Neutrophil (primary cell): ENCODE data around the gene USP11.

Experiments used
- H3K27ac ChIP-seq: fragments of 200-600 bp; sonication (generic); 2 replicates; pipeline ENCODE4 v1.5.1; 2016; ENCODE audit warnings: mild to moderate bottlenecking, moderate library complexity
- H3K27me3 ChIP-seq: fragments of 200-600 bp; sonication (generic); 2 replicates; pipeline ENCODE4 v1.6.0; 2016; ENCODE audit warnings: mild to moderate bottlenecking
- H3K36me3 ChIP-seq: fragments of 200-600 bp; sonication (generic); 2 replicates; pipeline ENCODE4 v1.5.1; 2017
- H3K4me1 ChIP-seq, 2 experiments: fragments of 200-600 bp in 1 of 2; sonication (generic) in 1 of 2; 1 replicate in 1 of 2; 2 replicates in 1 of 2; pipeline versions ENCODE4 v1.5.1 to v1.6.1; 2013 to 2016; ENCODE audit warnings: low read depth in 1 of 2, low read length in 1 of 2, mild to moderate bottlenecking in 1 of 2, moderate library complexity in 1 of 2; ENCODE audit not compliant: control insufficient read depth in 1 of 2, insufficient read depth in 1 of 2
- H3K4me3 ChIP-seq, 2 experiments: fragments of 200-600 bp in 1 of 2; sonication (generic) in 1 of 2; 1 replicate in 1 of 2; 2 replicates in 1 of 2; pipeline ENCODE4 v1.5.1; 2013 to 2016; ENCODE audit warnings: low read depth in 1 of 2, low read length in 1 of 2, mild to moderate bottlenecking in 1 of 2, moderate library complexity in 1 of 2
- H3K9me3 ChIP-seq: fragments of 200-600 bp; sonication (generic); 2 replicates; pipeline ENCODE4 v1.5.1; 2016
- TF ChIP-seq, protein P1 (sequence below): fragments of 200-600 bp; sonication (generic); IDR thresholded peaks from 2 replicates; pipeline ENCODE4 v1.5.1; 2016; ENCODE audit warnings: antibody characterized with exemption

Gene USP11

DNA sequence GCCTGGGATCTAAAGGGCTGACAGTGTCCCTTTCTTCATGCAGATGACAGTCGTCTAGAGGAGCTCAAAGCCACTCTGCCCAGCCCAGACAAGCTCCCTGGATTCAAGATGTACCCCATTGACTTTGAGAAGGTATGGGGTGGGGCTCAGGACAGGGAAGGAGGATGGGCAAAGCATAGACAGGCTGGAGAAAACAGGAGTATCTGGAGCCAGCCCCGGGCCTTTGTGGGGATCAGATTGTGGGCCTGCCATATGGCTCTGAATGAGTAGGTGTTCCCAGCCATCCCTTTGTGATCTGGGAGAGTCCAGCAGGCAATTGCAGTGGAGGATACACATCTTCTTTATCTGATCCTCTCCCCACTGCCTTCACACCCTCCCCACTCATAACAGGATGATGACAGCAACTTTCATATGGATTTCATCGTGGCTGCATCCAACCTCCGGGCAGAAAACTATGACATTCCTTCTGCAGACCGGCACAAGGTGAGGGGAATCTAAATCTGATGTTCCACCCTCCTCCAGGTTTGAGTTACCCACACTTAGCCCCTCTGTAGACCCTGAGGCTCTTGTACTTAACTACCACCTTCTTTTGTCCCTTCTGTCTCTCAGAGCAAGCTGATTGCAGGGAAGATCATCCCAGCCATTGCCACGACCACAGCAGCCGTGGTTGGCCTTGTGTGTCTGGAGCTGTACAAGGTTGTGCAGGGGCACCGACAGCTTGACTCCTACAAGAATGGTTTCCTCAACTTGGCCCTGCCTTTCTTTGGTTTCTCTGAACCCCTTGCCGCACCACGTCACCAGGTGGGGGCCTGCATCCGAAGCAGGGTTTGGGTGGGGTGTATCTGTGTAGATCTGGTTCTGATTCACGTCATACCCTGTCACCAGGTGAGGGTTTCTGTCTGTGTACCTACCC, 20.2 kb upstream of the USP11 start:
- Histone ChIP-seq H3K4me1 (peaks cover 7 to 9% of the 10 kb centered on the region in 2 experiments), H3K27ac (no peak overlapping the region), H3K4me3 (no peak overlapping the region), H3K9me3 (no peaks in the 10 kb centered on the region), H3K36me3 (peaks cover 87% of the 10 kb centered on the region), H3K27me3 (no peaks in the 10 kb centered on the region)
- TF ChIP-seq, protein P1, sequence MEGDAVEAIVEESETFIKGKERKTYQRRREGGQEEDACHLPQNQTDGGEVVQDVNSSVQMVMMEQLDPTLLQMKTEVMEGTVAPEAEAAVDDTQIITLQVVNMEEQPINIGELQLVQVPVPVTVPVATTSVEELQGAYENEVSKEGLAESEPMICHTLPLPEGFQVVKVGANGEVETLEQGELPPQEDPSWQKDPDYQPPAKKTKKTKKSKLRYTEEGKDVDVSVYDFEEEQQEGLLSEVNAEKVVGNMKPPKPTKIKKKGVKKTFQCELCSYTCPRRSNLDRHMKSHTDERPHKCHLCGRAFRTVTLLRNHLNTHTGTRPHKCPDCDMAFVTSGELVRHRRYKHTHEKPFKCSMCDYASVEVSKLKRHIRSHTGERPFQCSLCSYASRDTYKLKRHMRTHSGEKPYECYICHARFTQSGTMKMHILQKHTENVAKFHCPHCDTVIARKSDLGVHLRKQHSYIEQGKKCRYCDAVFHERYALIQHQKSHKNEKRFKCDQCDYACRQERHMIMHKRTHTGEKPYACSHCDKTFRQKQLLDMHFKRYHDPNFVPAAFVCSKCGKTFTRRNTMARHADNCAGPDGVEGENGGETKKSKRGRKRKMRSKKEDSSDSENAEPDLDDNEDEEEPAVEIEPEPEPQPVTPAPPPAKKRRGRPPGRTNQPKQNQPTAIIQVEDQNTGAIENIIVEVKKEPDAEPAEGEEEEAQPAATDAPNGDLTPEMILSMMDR = no peak

DNA sequence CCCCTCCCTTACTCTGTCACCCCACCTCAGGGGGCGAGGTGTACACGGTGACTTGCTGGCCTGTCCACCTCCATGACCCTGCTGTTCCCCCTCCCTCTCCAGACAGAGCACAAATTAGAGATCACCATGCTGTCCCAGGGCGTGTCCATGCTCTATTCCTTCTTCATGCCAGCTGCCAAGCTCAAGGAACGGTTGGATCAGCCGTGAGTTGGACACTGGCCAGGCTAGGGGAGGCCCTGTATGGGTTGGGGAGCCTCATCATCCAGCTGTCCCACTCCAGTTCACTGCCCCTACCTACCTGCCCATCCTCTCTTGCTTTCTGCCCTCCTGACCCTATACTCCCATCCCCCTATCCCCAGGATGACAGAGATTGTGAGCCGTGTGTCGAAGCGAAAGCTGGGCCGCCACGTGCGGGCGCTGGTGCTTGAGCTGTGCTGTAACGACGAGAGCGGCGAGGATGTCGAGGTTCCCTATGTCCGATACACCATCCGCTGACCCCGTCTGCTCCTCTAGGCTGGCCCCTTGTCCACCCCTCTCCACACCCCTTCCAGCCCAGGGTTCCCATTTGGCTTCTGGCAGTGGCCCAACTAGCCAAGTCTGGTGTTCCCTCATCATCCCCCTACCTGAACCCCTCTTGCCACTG, 18.3 kb upstream of the USP11 start:
- Histone ChIP-seq H3K9me3 (no peaks in the 10 kb centered on the region), H3K4me3 (no peak overlapping the region), H3K36me3 (peaks cover 70% of the 10 kb centered on the region), H3K27me3 (no peaks in the 10 kb centered on the region), H3K27ac (no peak overlapping the region), H3K4me1 (peaks cover 13 to 15% of the 10 kb centered on the region in 2 experiments)
- TF ChIP-seq, protein P1 = no peak

DNA sequence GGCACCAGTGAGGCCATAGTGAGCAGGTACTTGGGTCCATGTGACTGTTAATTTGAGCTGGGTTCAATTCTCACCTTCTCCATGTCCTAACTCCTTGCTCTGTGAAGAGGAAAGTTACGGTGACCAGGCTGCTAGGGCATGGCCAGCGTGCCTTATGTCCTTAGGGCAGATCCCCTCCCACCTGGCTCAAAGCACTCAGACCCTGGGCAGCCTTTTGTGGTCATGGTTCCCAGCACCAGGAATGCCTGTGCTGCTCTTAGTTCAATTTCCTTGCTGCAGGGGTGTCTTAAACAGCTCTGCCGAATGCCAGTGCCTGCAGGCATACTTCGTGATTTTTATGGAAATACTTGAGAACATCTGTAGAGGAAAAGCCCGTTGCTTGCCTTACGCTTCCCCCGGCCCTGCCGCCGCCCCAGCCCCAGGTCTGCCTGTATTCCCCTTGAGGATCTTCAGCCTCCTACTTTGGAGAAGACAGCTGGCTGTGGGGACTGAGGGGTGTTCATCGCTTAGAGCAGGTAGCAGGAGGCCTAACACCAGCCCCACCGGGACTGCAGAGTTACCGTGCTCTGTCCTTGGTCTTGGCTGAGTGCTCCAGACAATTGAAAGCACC, 17.4 kb upstream of the USP11 start:
- peaks cover 21 to 23% of the 10 kb centered on the region in 2 experiments for H3K4me1 ChIP-seq
- peak overlapping the region; percentile 99 for H3K27ac ChIP-seq
- no peaks in the 10 kb centered on the region for H3K9me3 ChIP-seq
- H3K4me3 ChIP-seq = no peak overlapping the region
- peaks cover 62% of the 10 kb centered on the region for H3K36me3 ChIP-seq
- TF ChIP-seq, protein P1 = no peak
- H3K27me3 ChIP-seq = no peaks in the 10 kb centered on the region

DNA sequence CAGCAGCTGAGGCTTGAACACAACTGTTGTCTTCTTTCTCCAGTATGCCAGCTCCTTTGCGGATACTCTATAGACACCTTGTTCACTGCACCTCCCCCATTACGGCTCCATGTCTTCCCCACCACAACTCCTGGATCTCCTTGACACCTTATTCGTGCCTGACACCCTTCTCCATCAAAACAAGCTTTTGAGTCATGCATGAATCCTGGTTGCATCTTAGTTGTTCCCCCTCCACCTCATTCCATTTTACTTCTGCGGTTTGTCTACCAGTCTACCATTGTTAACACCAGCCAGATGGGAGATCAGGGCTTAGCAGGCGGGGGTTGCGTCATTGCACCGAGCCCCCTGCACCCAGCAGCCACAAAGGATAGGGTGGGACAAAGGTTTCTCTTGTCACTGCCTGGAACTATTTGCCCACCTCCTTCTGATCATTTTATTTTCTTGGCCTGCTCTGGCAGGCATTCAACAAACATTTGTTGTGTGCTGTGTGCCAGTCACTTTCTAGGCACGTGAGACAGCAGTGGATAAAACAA, 16.4 kb upstream of the USP11 start:
- Histone ChIP-seq H3K4me1 (peaks cover 21 to 33% of the 10 kb centered on the region in 2 experiments), H3K9me3 (no peaks in the 10 kb centered on the region), H3K27ac (peak overlapping the region; percentile 99), H3K36me3 (peaks cover 51% of the 10 kb centered on the region), H3K27me3 (no peaks in the 10 kb centered on the region), H3K4me3 (no peak overlapping the region)
- TF ChIP-seq, protein P1 = no peak

DNA sequence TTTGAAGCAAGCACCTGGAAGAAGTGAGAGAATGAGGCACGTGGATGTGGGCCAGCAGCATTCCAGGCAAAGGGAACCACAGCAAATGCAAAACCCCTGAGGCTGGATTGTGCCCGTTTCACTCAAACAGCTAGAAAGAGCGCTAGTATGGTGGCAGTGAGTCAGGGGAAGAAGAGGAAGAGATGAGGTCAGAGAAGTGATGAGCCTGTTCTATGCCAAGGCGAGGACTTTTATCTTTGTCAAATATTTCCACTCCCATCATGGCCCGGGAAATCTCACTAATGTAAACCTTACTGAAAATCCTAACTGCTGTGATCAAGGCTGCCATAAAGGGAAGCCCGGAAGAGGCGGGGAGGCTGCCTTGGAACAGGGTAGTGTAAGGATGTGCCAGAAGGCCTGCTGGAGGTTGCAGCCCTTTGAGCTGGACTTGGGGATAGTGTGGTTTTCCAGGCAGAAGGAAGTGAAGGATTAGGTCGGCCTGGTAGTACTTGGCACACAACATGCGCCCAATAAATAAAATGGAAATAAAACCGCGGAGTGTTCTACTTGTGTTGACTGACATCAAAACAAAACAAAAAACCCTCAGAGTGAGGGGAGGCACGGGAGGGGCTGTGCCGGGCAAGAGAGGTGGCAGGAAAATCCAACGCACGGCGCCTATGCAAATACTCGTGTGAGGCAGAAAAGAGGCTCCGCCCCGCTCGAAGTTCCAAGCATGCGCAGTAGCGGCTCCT, 15.5 kb upstream of the USP11 start:
- Histone ChIP-seq H3K9me3 (no peaks in the 10 kb centered on the region), H3K27ac (peak overlapping the region; percentile 99), H3K4me1 (peaks cover 21 to 33% of the 10 kb centered on the region in 2 experiments), H3K27me3 (no peaks in the 10 kb centered on the region), H3K36me3 (peaks cover 43% of the 10 kb centered on the region), H3K4me3 (peak overlapping the region; percentile 36 to 92)
- TF ChIP-seq, protein P1 = no peak
